Breast epithelium (tissue), 3 donors: Measurements from ENCODE around the gene MIXL1.

Experiments used
- CTCF ChIP-seq, 3 donors: fragments of 450-650 bp; IDR thresholded peaks; one replicate each; pipeline ENCODE4 v1.5.1; 2016 to 2017; ENCODE audit warnings: antibody characterized with exemption in 3 of 3, mild to moderate bottlenecking in 3 of 3, moderate library complexity in 3 of 3
- POLR2AphosphoS5 ChIP-seq, 3 donors: sonication (generic); formaldehyde crosslinking; IDR thresholded peaks; one replicate each; pipeline ENCODE4 v1.6.1; 2017; ENCODE audit warnings: antibody characterized with exemption in 3 of 3

GRCh38 chr1:226248091-226248490 is 24.6 kb downstream of the MIXL1 start:
- no peak for TF ChIP-seq POLR2AphosphoS5 (IDR thresholded peaks at IDR 0.05)
- no peak for TF ChIP-seq CTCF (IDR thresholded peaks at IDR 0.05)
